ENCODE data around the gene RELL2. TPM values are rescaled to one million over a fixed set of nuclear protein-coding genes. Genes with fewer than 3 reads are reported as not detected.

The RELL2 gene
- total RNA-seq, 1 experiment from 2014 or later = 13.3 TPM

- CTCF ChIA-PET = no interaction called here
- Histone ChIP-seq H3K9me3 (ENCODE audit: control insufficient read depth, insufficient read depth, low read depth, low read length) (no peaks in the 10 kb centered on the region), H3K4me3 (ENCODE audit: low read depth in 2 of 2, low read length in 2 of 2) (no peak overlapping the region), H3K4me1 (ENCODE audit: control insufficient read depth, insufficient read depth, low read length) (no peaks in the 10 kb centered on the region), H3K27me3 (ENCODE audit: control insufficient read depth, insufficient read depth, low read length) (peaks cover 3% of the 10 kb centered on the region), H3K36me3 (ENCODE audit: control insufficient read depth, insufficient read depth, low read length) (no peaks in the 10 kb centered on the region), H3K27ac (ENCODE audit: low read length) (no peak overlapping the region)
- BruUV-seq (replicated peaks) = no TSS peak
- intact Hi-C loops (cut with micrococcal nuclease; ENCODE audit: unreplicated experiment) (no loop called here), in situ Hi-C loops (cut with HindIII; ENCODE audit: low pct_unique_long_range_greater_than_20kb, low sequenced_read_pairs) (no loop called here)
- POLR2A ChIA-PET = no interaction called here
- TF ChIP-seq SIN3A (IDR thresholded peaks at IDR 0.05; ENCODE audit: borderline replicate concordance, insufficient read depth, low read depth, low read length) = no peak
- no peak for TF ChIP-seq CTCF (IDR thresholded peaks at IDR 0.05)
- TF ChIP-seq REST (IDR thresholded peaks at IDR 0.05; ENCODE audit: insufficient read depth in 1 of 2, low read depth in 2 of 2, low read length in 1 of 2) = no peak
- ATAC-seq (no peak), DNase-seq (ENCODE audit: low read depth, low spot score) (no peak)
Observed at GRCh38 chr5:141686648-141687416, 50.0 kb downstream of the RELL2 start.

Other genes with a start within 250 kb of the RELL2 start
- 0.21 TPM for gene PCDHGB4, start 249.3 kb upstream of the RELL2 start, total RNA-seq (2021; ENCODE audit: unreplicated experiment)
- 0.18 TPM for gene PCDHGA8, start 244.4 kb upstream of the RELL2 start, total RNA-seq (2021; ENCODE audit: unreplicated experiment)
- 0.87 TPM for gene PCDHGB5, start 239.1 kb upstream of the RELL2 start, total RNA-seq (2021; ENCODE audit: unreplicated experiment)
- gene PCDHGA9, start 234.2 kb upstream of the RELL2 start, total RNA-seq (2021; ENCODE audit: unreplicated experiment) = 0.15 TPM
- 0.23 TPM for gene PCDHGB6, start 229.0 kb upstream of the RELL2 start, total RNA-seq (2021; ENCODE audit: unreplicated experiment)
- gene PCDHGA10, start 224.0 kb upstream of the RELL2 start, total RNA-seq (2021; ENCODE audit: unreplicated experiment) = 0.69 TPM
- 6.7 TPM for gene PCDHGB7, start 219.3 kb upstream of the RELL2 start, total RNA-seq (2021; ENCODE audit: unreplicated experiment)
- 0.39 TPM for gene PCDHGA11, start 215.9 kb upstream of the RELL2 start, total RNA-seq (2021; ENCODE audit: unreplicated experiment)
- gene PCDHGA12, start 206.5 kb upstream of the RELL2 start, total RNA-seq (2021; ENCODE audit: unreplicated experiment) = 0.21 TPM
- 54.1 TPM for gene PCDHGC3, start 161.0 kb upstream of the RELL2 start, total RNA-seq (2021; ENCODE audit: unreplicated experiment)
- 0.57 TPM for gene PCDHGC4, start 152.0 kb upstream of the RELL2 start, total RNA-seq (2021; ENCODE audit: unreplicated experiment)
- 0.36 TPM for gene PCDHGC5, start 147.9 kb upstream of the RELL2 start, total RNA-seq (2021; ENCODE audit: unreplicated experiment)
- gene DIAPH1, start 18.0 kb upstream of the RELL2 start, total RNA-seq (2021; ENCODE audit: unreplicated experiment) = 155 TPM
- gene HDAC3, start 148 bp upstream of the RELL2 start, total RNA-seq (2021; ENCODE audit: unreplicated experiment) = 75.5 TPM
- 32.8 TPM for gene FCHSD1, start 14.4 kb downstream of the RELL2 start, total RNA-seq (2021; ENCODE audit: unreplicated experiment)
- gene ARAP3, start 45.2 kb downstream of the RELL2 start, total RNA-seq (2021; ENCODE audit: unreplicated experiment) = 2.5 TPM
- 9.0 TPM for gene PCDH1, start 241.4 kb downstream of the RELL2 start, total RNA-seq (2021; ENCODE audit: unreplicated experiment)